Measurements from ENCODE around the gene GCM1. TPM values are rescaled to one million over a fixed set of nuclear protein-coding genes. Genes with fewer than 3 reads are reported as not detected.
"Not testable (repeated sequence)": the region's sequence is repeated elsewhere in the genome, so short reads cannot be mapped to it uniquely, and the experiment has no call there.

Gene GCM1
- total RNA-seq, 4 donors from 2014 or later, result not detected

DNA sequence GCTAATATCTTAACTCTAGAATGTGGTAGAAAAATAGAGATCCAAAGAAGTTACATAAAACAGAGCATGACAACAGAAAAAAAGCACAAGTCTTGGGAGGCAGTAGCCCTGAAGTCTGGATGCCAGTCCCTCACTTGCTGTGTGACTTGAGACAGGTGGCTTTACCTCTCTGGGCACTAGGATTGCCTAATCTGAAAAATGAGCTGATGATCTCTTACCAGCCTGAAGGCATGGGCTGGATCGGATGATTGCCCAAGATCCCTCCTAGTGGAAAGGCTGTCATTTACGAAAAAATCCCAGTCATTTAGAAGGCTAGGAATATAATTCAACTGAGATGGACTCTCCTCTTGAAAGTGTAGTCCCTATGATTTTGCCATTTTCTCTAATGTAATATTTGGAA is 10.9 kb upstream of the GCM1 start:
- no peak for TF ChIP-seq POLR2A (IDR thresholded peaks at IDR 0.05)
- TF ChIP-seq, protein P1, sequence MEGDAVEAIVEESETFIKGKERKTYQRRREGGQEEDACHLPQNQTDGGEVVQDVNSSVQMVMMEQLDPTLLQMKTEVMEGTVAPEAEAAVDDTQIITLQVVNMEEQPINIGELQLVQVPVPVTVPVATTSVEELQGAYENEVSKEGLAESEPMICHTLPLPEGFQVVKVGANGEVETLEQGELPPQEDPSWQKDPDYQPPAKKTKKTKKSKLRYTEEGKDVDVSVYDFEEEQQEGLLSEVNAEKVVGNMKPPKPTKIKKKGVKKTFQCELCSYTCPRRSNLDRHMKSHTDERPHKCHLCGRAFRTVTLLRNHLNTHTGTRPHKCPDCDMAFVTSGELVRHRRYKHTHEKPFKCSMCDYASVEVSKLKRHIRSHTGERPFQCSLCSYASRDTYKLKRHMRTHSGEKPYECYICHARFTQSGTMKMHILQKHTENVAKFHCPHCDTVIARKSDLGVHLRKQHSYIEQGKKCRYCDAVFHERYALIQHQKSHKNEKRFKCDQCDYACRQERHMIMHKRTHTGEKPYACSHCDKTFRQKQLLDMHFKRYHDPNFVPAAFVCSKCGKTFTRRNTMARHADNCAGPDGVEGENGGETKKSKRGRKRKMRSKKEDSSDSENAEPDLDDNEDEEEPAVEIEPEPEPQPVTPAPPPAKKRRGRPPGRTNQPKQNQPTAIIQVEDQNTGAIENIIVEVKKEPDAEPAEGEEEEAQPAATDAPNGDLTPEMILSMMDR (IDR thresholded peaks at IDR 0.05), result no peak

DNA sequence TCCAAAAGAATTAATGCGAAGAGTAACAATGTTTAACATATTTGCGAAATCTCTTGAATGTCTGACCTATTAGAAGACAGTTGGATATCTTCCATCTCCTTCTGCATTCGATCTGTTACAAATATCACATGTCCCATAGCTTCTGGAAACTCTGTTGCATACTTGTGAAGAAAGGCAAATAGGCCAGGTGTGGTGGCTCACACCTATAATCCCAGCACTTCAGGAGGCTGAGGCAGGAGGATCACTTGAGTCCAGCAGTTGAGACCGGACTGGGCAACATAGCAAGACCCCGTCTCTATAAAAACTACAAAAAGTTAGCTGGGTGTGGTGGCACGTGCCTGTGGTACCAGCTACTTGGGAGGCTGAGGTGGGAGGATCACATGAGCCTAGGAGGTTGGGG is 9.4 kb upstream of the GCM1 start:
- H3K9me3 ChIP-seq; H3K27ac ChIP-seq; H3K36me3 ChIP-seq; H3K27me3 ChIP-seq; H3K4me3 ChIP-seq; H3K4me1 ChIP-seq; DNase-seq; intact Hi-C loops (cut with DNase I; ENCODE audit: low total_unique reads): not testable (repeated sequence)

More for the DNA sequence above, 10.9 kb upstream of the GCM1 start:
- Histone ChIP-seq H3K9me3 (no peaks in the 10 kb centered on the region), H3K27ac (no peak overlapping the region), H3K4me1 (no peaks in the 10 kb centered on the region), H3K36me3 (no peaks in the 10 kb centered on the region), H3K4me3 (no peak overlapping the region), H3K27me3 (no peaks in the 10 kb centered on the region)
- DNase-seq, result no peak
- intact Hi-C loops (cut with DNase I; ENCODE audit: low total_unique reads), result no loop called here

DNA sequence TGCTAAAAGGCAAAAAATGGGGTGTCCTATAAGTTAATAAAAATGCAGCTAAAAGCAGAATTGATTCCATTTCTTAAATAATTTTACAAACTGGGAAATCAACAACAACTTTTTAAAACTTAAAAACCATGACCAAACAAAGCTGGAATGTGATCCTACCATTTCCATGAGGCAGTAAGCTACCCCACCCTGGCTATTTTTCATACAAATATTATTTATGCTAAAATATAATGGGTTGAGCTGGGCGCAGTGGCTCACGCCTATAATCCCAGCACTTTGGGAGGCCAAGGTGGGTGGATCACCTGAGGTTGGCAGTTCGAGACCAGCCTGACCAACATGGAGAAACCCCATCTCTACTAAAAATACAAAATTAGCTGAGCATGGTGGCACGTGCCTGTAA is 6.6 kb upstream of the GCM1 start:
- H3K9me3 ChIP-seq; H3K36me3 ChIP-seq; H3K4me3 ChIP-seq; H3K27ac ChIP-seq; H3K4me1 ChIP-seq; intact Hi-C loops (cut with DNase I; ENCODE audit: low total_unique reads); DNase-seq; H3K27me3 ChIP-seq: not testable (repeated sequence)

DNA sequence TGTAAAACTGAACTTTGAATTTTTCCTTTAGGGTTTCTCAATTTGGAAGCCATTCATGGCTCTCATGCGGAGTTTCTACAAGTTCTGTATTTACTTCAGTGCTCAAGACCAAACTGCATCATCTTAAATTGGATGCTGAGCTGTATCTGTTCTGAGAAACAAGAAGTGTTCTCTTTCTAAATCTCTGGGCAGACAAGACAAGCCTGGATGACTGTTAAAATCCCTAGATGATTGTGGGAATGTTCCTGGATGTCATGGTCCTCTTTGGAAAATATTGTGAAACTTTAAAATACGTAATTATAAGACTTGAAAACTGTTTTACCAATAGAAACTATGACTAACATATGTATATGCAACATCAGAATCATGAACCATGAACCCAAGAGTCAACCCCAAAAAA is 6.2 kb upstream of the GCM1 start:
- TF ChIP-seq POLR2A (IDR thresholded peaks at IDR 0.05), result no peak
- TF ChIP-seq, protein P1 (IDR thresholded peaks at IDR 0.05), result no peak
- H3K36me3 ChIP-seq, result no peaks in the 10 kb centered on the region
- no peaks in the 10 kb centered on the region for H3K4me1 ChIP-seq
- no peaks in the 10 kb centered on the region for H3K27me3 ChIP-seq
- no peaks in the 10 kb centered on the region for H3K9me3 ChIP-seq
- no peak for DNase-seq
- no peak overlapping the region for H3K27ac ChIP-seq
- intact Hi-C loops (cut with DNase I; ENCODE audit: low total_unique reads), result no loop called here
- H3K4me3 ChIP-seq, result no peak overlapping the region

DNA sequence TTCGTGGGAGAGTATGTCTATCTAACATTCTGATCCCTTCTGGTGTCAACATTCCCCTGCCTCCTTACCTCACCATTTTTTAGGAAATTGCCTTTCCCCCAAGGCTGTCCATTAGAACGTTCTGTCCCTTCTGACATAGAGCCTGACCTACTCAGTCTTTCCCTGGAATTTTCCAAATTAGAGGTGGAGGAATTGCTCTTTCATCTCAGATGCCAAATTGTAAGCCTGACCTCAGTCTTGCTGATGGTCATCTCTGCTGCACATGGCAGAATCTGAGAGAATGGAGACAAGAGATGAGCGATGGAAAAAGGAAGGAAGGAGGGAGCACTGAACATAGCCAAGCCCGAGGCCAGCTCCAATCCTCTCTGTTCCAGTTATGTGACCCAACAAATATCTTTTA is 5.4 kb upstream of the GCM1 start:
- no peak for DNase-seq
- no peaks in the 10 kb centered on the region for H3K4me1 ChIP-seq
- no peak overlapping the region for H3K4me3 ChIP-seq
- TF ChIP-seq, protein P1 (IDR thresholded peaks at IDR 0.05), result no peak
- TF ChIP-seq POLR2A (IDR thresholded peaks at IDR 0.05), result no peak
- H3K27ac ChIP-seq, result no peak overlapping the region
- no peaks in the 10 kb centered on the region for H3K36me3 ChIP-seq
- intact Hi-C loops (cut with DNase I; ENCODE audit: low total_unique reads), result no loop called here
- no peaks in the 10 kb centered on the region for H3K27me3 ChIP-seq
- no peaks in the 10 kb centered on the region for H3K9me3 ChIP-seq

DNA sequence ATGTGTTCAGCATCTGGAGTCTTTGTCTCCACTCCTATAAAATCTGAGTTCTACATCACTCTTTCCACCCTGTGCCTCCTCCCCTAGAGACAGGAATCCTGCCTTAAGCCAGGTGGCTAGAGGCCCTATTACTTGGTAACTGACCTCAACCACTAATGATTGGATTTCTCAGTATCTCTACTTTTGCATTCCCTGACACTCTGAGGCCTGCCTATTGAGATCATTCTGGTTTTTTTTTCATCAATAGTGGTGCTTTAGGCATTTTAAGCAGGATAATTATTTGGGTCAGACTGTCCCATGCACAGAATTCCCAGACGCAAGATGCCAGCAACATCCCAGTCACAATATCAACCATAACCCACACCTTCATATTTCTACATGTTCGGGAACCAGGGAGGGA is 3.9 kb upstream of the GCM1 start:
- no peak overlapping the region for H3K27ac ChIP-seq
- no peaks in the 10 kb centered on the region for H3K9me3 ChIP-seq
- TF ChIP-seq, protein P1 (IDR thresholded peaks at IDR 0.05), result no peak
- TF ChIP-seq POLR2A (IDR thresholded peaks at IDR 0.05), result no peak
- intact Hi-C loops (cut with DNase I; ENCODE audit: low total_unique reads), result no loop called here
- no peaks in the 10 kb centered on the region for H3K27me3 ChIP-seq
- H3K4me3 ChIP-seq, result no peak overlapping the region
- H3K36me3 ChIP-seq, result no peaks in the 10 kb centered on the region
- DNase-seq, result no peak
- H3K4me1 ChIP-seq, result no peaks in the 10 kb centered on the region

All from uterus (tissue), 4 donors.